ENCODE results near the gene KRTAP19-8.

DNA sequence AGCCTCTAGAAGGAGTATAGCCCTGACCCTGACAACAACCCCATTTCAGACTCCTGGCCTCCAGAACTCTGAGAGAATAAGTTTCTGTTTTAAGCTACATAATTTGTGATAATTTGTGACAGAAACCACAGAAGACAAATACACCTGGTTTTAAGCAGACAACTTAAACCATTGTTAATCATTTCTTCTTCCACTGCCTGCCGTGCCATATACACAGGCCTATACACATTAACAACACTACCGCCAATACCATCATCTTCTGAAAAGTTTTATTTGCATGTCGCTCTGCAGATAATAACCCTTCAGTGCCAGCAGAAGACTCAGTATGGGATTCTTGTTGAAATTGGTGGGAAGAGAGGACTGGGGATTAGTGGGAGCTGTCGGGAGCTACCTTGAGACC, 39.9 kb upstream of the KRTAP19-8 start:
- TF ChIP-seq, protein P1, sequence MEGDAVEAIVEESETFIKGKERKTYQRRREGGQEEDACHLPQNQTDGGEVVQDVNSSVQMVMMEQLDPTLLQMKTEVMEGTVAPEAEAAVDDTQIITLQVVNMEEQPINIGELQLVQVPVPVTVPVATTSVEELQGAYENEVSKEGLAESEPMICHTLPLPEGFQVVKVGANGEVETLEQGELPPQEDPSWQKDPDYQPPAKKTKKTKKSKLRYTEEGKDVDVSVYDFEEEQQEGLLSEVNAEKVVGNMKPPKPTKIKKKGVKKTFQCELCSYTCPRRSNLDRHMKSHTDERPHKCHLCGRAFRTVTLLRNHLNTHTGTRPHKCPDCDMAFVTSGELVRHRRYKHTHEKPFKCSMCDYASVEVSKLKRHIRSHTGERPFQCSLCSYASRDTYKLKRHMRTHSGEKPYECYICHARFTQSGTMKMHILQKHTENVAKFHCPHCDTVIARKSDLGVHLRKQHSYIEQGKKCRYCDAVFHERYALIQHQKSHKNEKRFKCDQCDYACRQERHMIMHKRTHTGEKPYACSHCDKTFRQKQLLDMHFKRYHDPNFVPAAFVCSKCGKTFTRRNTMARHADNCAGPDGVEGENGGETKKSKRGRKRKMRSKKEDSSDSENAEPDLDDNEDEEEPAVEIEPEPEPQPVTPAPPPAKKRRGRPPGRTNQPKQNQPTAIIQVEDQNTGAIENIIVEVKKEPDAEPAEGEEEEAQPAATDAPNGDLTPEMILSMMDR (IDR thresholded peaks at IDR 0.05): no peak
- TF ChIP-seq EZH2phosphoT487 (IDR thresholded peaks at IDR 0.05) (no peak), EZH2 (IDR thresholded peaks at IDR 0.05) (no peak)

Measured in neural progenitor cell (in vitro differentiated cells).